K562 (cell line): ENCODE measurements around the gene CDC14A. TPM values are rescaled to one million over a fixed set of nuclear protein-coding genes. Genes with fewer than 3 reads are reported as not detected.

ENCODE experiments used
- ATAC-seq: fragments of 200-7000 bp; cut with Tn5 transposase; 3 replicates; pipeline ENCODE4 v1.9.1; 2020; ENCODE audit warnings: moderate library complexity
- BruUV-seq: library from RNA; stranded (reverse); fragments of 400-500 nt; replicated peaks from 2 replicates; lab custom pipeline; 2021; lab: Mats Ljungman, UMichigan
- CTCF ChIA-PET: fragments of 300-600 bp; formaldehyde crosslinking; extraction: SDS; loops from one replicate; lab custom pipeline; 2021; ENCODE audit warnings: low intra/inter-chr PET ratio; lab: Yijun Ruan, JAX
- POLR2A ChIA-PET: fragments of 300-600, 350-650 bp; sonication (Branson Sonifier 250); formaldehyde crosslinking; extraction: SDS; loops from one replicate; lab custom pipeline; 2021; ENCODE audit warnings: antibody characterized with exemption, inconsistent platforms; lab: Yijun Ruan, JAX
- DNase-seq, 4 experiments: peaks; one replicate each; pipeline versions ENCODE4 v3.0.0 to v3.0.0-alpha.2; 2011 to 2018; ENCODE audit warnings: low spot score in 3 of 4, mixed read lengths in 3 of 4; ENCODE audit errors: extremely low read depth in 1 of 4
- FAIRE-seq: peaks from 2 replicates; lab custom pipeline; 2011; peaks lifted over from hg19 to GRCh38; lab: Jason Lieb, UNC
- H2AFZ ChIP-seq: 2 replicates; pipeline ENCODE4 v1.6.0; 2011; ENCODE audit warnings: low read depth, low read length, control low read depth, inconsistent platforms
- H3K27ac ChIP-seq: fragments of 200-600 bp; 3 replicates; pipeline ENCODE4 v1.8.0; 2011; ENCODE audit warnings: low read depth, mild to moderate bottlenecking, control low read depth, inconsistent platforms, low read length, moderate library complexity, mixed read lengths; ENCODE audit errors: extremely low read depth
- H3K27me3 ChIP-seq, 2 experiments: fragments of 300-600 bp in 1 of 2; 2 replicates in 1 of 2; 3 replicates in 1 of 2; pipeline versions ENCODE4 v1.6.0 to v1.8.0; 2011; ENCODE audit warnings: inconsistent platforms in 2 of 2, low read length in 2 of 2, mild to moderate bottlenecking in 1 of 2, mixed read lengths in 1 of 2, moderate library complexity in 1 of 2; ENCODE audit not compliant: control insufficient read depth in 2 of 2, insufficient read depth in 2 of 2
- H3K36me3 ChIP-seq: fragments of 300-600 bp; 3 replicates; pipeline ENCODE4 v1.8.0; 2011; ENCODE audit warnings: mild to moderate bottlenecking, low read length, inconsistent platforms; ENCODE audit not compliant: control insufficient read depth, insufficient read depth
- H3K4me1 ChIP-seq, 2 experiments: fragments of 200-600 bp in 1 of 2; replicated peaks in 1 of 2; 2 replicates in 1 of 2; 3 replicates in 1 of 2; pipeline versions ENCODE4 v1.5.1 to v1.8.0; 2011; ENCODE audit warnings: inconsistent platforms in 2 of 2, low read length in 2 of 2, mild to moderate bottlenecking in 1 of 2, mixed read lengths in 1 of 2, moderate library complexity in 1 of 2; ENCODE audit not compliant: control insufficient read depth in 2 of 2, insufficient read depth in 2 of 2
- H3K4me2 ChIP-seq: 2 replicates; pipeline ENCODE4 v1.6.1; 2011; ENCODE audit warnings: low read length, control low read depth, inconsistent platforms, mixed read lengths; ENCODE audit not compliant: insufficient read depth
- H3K4me3 ChIP-seq: fragments of 200-600 bp; sonication (generic), shearing (Covaris generic); 2 replicates; pipeline ENCODE4 v1.5.1; 2016; ENCODE audit warnings: control low read depth, inconsistent platforms
- H3K79me2 ChIP-seq: fragments of 200-600 bp; 3 replicates; pipeline ENCODE4 v1.8.0; 2011; ENCODE audit warnings: low read length, inconsistent platforms; ENCODE audit not compliant: control insufficient read depth, insufficient read depth
- H3K9ac ChIP-seq, 2 experiments: 2 replicates each; pipeline versions ENCODE4 v1.6.0 to v1.6.1; 2011; ENCODE audit warnings: low read depth in 2 of 2, low read length in 2 of 2, control low read depth in 1 of 2, inconsistent platforms in 1 of 2, mild to moderate bottlenecking in 1 of 2, mixed read lengths in 1 of 2; ENCODE audit not compliant: insufficient read depth in 1 of 2
- H3K9me1 ChIP-seq: one replicate; pipeline ENCODE4 v1.6.0; 2011; ENCODE audit warnings: inconsistent platforms, mild to moderate bottlenecking, low read length, moderate library complexity; ENCODE audit not compliant: control insufficient read depth, insufficient read depth
- H3K9me3 ChIP-seq: replicated peaks from 2 replicates; pipeline ENCODE4 v1.5.1; 2011; ENCODE audit warnings: low read depth, low read length, inconsistent platforms; ENCODE audit not compliant: control insufficient read depth, insufficient read depth
- H4K20me1 ChIP-seq: replicated peaks from 2 replicates; pipeline ENCODE4 v1.6.1; 2011; ENCODE audit warnings: low read length, inconsistent platforms, mixed read lengths; ENCODE audit not compliant: control insufficient read depth, insufficient read depth
- AFF1 ChIP-seq, 2 experiments: fragments of 450-650 bp; IDR thresholded peaks; 2 replicates each; pipeline ENCODE4 v1.6.1; 2018; ENCODE audit warnings: mild to moderate bottlenecking in 2 of 2, low read depth in 1 of 2; ENCODE audit not compliant: partially characterized antibody in 2 of 2
- BACH1 ChIP-seq: fragments of 200-800 bp; sonication (Bioruptor generic); IDR thresholded peaks from 2 replicates; pipeline ENCODE4 v1.6.1; 2016; ENCODE audit warnings: missing genetic modification characterization, missing compliant biosample characterization
- CTCF ChIP-seq, 3 experiments: IDR thresholded peaks in 2 of 3; conservative IDR thresholded peaks in 1 of 3; 2 replicates each; pipeline ENCODE4 v1.5.1; 2011 to 2012; ENCODE audit warnings: low read length in 3 of 3, mild to moderate bottlenecking in 3 of 3, control low read depth in 2 of 3, improper control_type of control experiment in 1 of 3, inconsistent platforms in 1 of 3, low read depth in 1 of 3, mixed read lengths in 1 of 3, moderate library complexity in 1 of 3; ENCODE audit not compliant: insufficient read depth in 2 of 3
- ELK1 ChIP-seq: sonication (generic); formaldehyde crosslinking; IDR thresholded peaks from 2 replicates; pipeline ENCODE4 v1.8.1; 2022; ENCODE audit warnings: missing genetic modification reagents
- JUND ChIP-seq, 2 experiments: IDR thresholded peaks; 2 replicates in 1 of 2; 3 replicates in 1 of 2; pipeline ENCODE4 v1.6.1; 2011; ENCODE audit warnings: borderline replicate concordance in 2 of 2, low read depth in 2 of 2, low read length in 2 of 2, improper control_type of control experiment in 1 of 2, missing biosample characterization in 1 of 2, missing genetic modification characterization in 1 of 2, missing genetic modification reagents in 1 of 2
- KDM4B ChIP-seq, 2 experiments: fragments of 450-650 bp in 1 of 2; sonication (generic) in 1 of 2; IDR thresholded peaks; 2 replicates each; pipeline ENCODE4 v1.6.1; 2016 to 2017; ENCODE audit warnings: borderline replicate concordance in 2 of 2, antibody characterized with exemption in 1 of 2, low read depth in 1 of 2, mild to moderate bottlenecking in 1 of 2
- L3MBTL2 ChIP-seq: fragments of 450-650 bp; IDR thresholded peaks from 2 replicates; pipeline ENCODE4 v1.6.1; 2016; ENCODE audit warnings: mild to moderate bottlenecking, moderate library complexity
- MEF2A ChIP-seq: IDR thresholded peaks from 2 replicates; pipeline ENCODE4 v1.6.1; 2011; ENCODE audit warnings: low read depth, mild to moderate bottlenecking, low read length, moderate library complexity; ENCODE audit not compliant: control insufficient read depth
- POLR2AphosphoS5 ChIP-seq: IDR thresholded peaks from 2 replicates; pipeline ENCODE4 v1.6.1; 2011; ENCODE audit warnings: mild to moderate bottlenecking, low read depth, low read length, moderate library complexity; ENCODE audit not compliant: control insufficient read depth, insufficient read depth
- RAD21 ChIP-seq, 2 experiments: fragments of 250-450 bp in 1 of 2; fragments of 450-650 bp in 1 of 2; sonication (Bioruptor Pico) in 1 of 2; formaldehyde crosslinking in 1 of 2; IDR thresholded peaks in 1 of 2; conservative IDR thresholded peaks in 1 of 2; 2 replicates each; pipeline versions ENCODE4 v1.4.0 to v1.8.0; 2020 to 2022; ENCODE audit warnings: mild to moderate bottlenecking in 2 of 2, moderate library complexity in 1 of 2
- XRCC4 ChIP-seq: IDR thresholded peaks from one replicate; pipeline ENCODE4 v1.6.1; 2011; ENCODE audit not compliant: insufficient read depth, insufficient read length; ENCODE audit errors: extremely low read depth
- ZNF311 ChIP-seq: fragments of 250-450 bp; sonication (Bioruptor Pico); IDR thresholded peaks from 2 replicates; pipeline ENCODE4 v1.4.0; 2020; ENCODE audit warnings: mild to moderate bottlenecking, moderate library complexity
- WGBS: fragments of 100-300 bp; shearing (Covaris generic); methylation state at CpG from one replicate; pipeline ENCODE4 v1.1.6; 2016; ENCODE audit warnings: low coverage, mixed read lengths; ENCODE audit not compliant: insufficient coverage; ENCODE audit errors: missing lambda C conversion rate; 5-methylcytosine and 5-hydroxymethylcytosine counted together
- in situ Hi-C: fragments of 300-500 bp; cut with MboI; formaldehyde crosslinking; loops from 4 replicates; pipeline ENCODE4 v1.15.0; 2018; ENCODE audit warnings: inconsistent platforms, mixed read lengths
- intact Hi-C: fragments of 100-400 bp; cut with micrococcal nuclease; formaldehyde crosslinking; loops from 2 replicates; pipeline ENCODE4 v1.14.2; 2022
- polyA plus RNA-seq, 8 experiments: library from polyadenylated mRNA; depleted of rRNA in 4 of 8; stranded (reverse) in 5 of 8; unstranded in 3 of 8; fragments of >200 nt; fragmentation: Nextera tagmentation in 2 of 8; fragmentation: Illumina TruSeq in 1 of 8; extraction: Ambion mirVana in 2 of 8; extraction: Trizol in 1 of 8; gene quantifications; 2 replicates each; pipeline versions ENCODE4 v1.2.1 to v1.2.3, GENCODE V29; 2011 to 2014; ENCODE audit warnings: inconsistent platforms in 1 of 8, missing spikeins in 1 of 8
- total RNA-seq, 7 experiments: library from RNA; depleted of rRNA in 6 of 7; stranded (reverse); fragments of >200 nt in 6 of 7; fragmentation: Illumina TruSeq in 2 of 7; extraction: Trizol in 2 of 7; gene quantifications; 2 replicates each; pipeline versions ENCODE4 v1.2.1 to v1.2.3, GENCODE V29; 2011 to 2021; ENCODE audit warnings: low replicate concordance in 1 of 7

Gene CDC14A
- total and polyA plus RNA-seq, 9 of the 15 experiments (the other 6 are each of a cell fraction or from before 2014, with no cell fraction given) = 17.0 to 74.3 (median 33.4) TPM

GRCh38 chr1:100348549-100349144, 3.7 kb upstream of the CDC14A start:
- H3K9me3 ChIP-seq = no peaks in the 10 kb centered on the region
- no peaks in the 10 kb centered on the region for H3K9me1 ChIP-seq
- 12% methylated on average over 9 of the region's 9 CpGs for WGBS
- H3K27me3 ChIP-seq = no peaks in the 10 kb centered on the region
- POLR2A ChIA-PET = interaction anchor here (0.7 to 3.0 kb wide), 6 partner anchors 12 to 127 kb away, joined by 3 to 21 read pairs (median 6); no protein-coding TSS in a partner anchor
- no peak overlapping the region for H3K4me3 ChIP-seq
- peak overlapping the region; percentile 69 for H3K27ac ChIP-seq
- H3K36me3 ChIP-seq = no peaks in the 10 kb centered on the region
- FAIRE-seq (peak; percentile 60), ATAC-seq (no peak), DNase-seq (peak in 1 of 4 experiments; percentile 72)
- peak overlapping the region; percentile 60 to 62; a peak in 3 of 4 replicates for H3K9ac ChIP-seq
- H3K4me2 ChIP-seq = peak overlapping the region; percentile 54
- in situ Hi-C loops (no loop called here), intact Hi-C loops (no loop called here)
- H4K20me1 ChIP-seq = no peaks in the 10 kb centered on the region
- CTCF ChIA-PET = interaction anchor here (0.7 kb wide), 1 partner anchor 71 kb away, joined by 3 read pairs; no protein-coding TSS in a partner anchor
- H2AFZ ChIP-seq = peak overlapping the region; percentile 88
- no TSS peak for BruUV-seq
- H3K79me2 ChIP-seq = peaks cover 17% of the 10 kb centered on the region
- H3K4me1 ChIP-seq = peaks cover 24 to 38% of the 10 kb centered on the region in 2 experiments
- TF ChIP-seq ELK1 (CRISPR knock-in tag) = no peak
- no peak for TF ChIP-seq POLR2AphosphoS5
- TF ChIP-seq JUND (IDR thresholded peaks at IDR 0.05; ENCODE audit: borderline replicate concordance, low read depth, low read length) = 0 out of 2 replicates have a peak, but pooled peaks have one; percentile 12
- no peak for TF ChIP-seq JUND (tag; IDR thresholded peaks at IDR 0.05; ENCODE audit: borderline replicate concordance, low read depth, low read length)
- TF ChIP-seq KDM4B (IDR thresholded peaks at IDR 0.05; ENCODE audit: borderline replicate concordance in 2 of 2, low read depth in 1 of 2) = no peak
- TF ChIP-seq CTCF (IDR thresholded peaks at IDR 0.05 in 2 of 3, conservative IDR thresholded peaks at IDR 0.05 in 1 of 3; ENCODE audit: insufficient read depth in 2 of 3, low read depth in 1 of 3, low read length in 3 of 3) = peak in 1 of 3 experiments; percentile 27; a peak in 2 of 6 replicates
- peak in 1 of 2 experiments; percentile 40; a peak in 2 of 4 replicates for TF ChIP-seq RAD21 (CRISPR knock-in tag; conservative IDR thresholded peaks at IDR 0.05 in 1 of 2, IDR thresholded peaks at IDR 0.05 in 1 of 2)
- peak; percentile 36; the same call in 1 of the 2 replicates for TF ChIP-seq L3MBTL2
- no peak for TF ChIP-seq XRCC4
- no peak for TF ChIP-seq AFF1 (IDR thresholded peaks at IDR 0.05; ENCODE audit: low read depth in 1 of 2, partially characterized antibody in 2 of 2)
- TF ChIP-seq MEF2A = 0 out of 2 replicates have a peak, but pooled peaks have one; percentile 22
- no peak for TF ChIP-seq ZNF311 (CRISPR knock-in tag)
- no peak for TF ChIP-seq BACH1 (tag)
